ENCODE measurements around the gene AKAP12.

Gene AKAP12

GRCh38 chr6:151392427-151392826 lies 152.7 kb downstream of the AKAP12 start:
- H4K20me1 ChIP-seq (ENCODE audit: insufficient read depth, low read length) = peaks cover 60% of the 10 kb centered on the region
- no peak for DNase-seq
- peak overlapping the region; percentile 82 for H3K4me2 ChIP-seq (ENCODE audit: insufficient read depth, low read length)
- peaks cover 88% of the 10 kb centered on the region for H3K79me2 ChIP-seq (ENCODE audit: insufficient read depth, low read length)
- H2AFZ ChIP-seq (ENCODE audit: low read depth, low read length) = no peak overlapping the region
- H3K27ac ChIP-seq (ENCODE audit: low read length) = peak overlapping the region; percentile 74
- peaks cover 30% of the 10 kb centered on the region for H3K36me3 ChIP-seq (ENCODE audit: insufficient read depth, low read length)
- TF ChIP-seq EZH2 (IDR thresholded peaks at IDR 0.05; ENCODE audit: borderline replicate concordance, low read depth, low read length, severe bottlenecking) = no peak
- TF ChIP-seq, protein P1, sequence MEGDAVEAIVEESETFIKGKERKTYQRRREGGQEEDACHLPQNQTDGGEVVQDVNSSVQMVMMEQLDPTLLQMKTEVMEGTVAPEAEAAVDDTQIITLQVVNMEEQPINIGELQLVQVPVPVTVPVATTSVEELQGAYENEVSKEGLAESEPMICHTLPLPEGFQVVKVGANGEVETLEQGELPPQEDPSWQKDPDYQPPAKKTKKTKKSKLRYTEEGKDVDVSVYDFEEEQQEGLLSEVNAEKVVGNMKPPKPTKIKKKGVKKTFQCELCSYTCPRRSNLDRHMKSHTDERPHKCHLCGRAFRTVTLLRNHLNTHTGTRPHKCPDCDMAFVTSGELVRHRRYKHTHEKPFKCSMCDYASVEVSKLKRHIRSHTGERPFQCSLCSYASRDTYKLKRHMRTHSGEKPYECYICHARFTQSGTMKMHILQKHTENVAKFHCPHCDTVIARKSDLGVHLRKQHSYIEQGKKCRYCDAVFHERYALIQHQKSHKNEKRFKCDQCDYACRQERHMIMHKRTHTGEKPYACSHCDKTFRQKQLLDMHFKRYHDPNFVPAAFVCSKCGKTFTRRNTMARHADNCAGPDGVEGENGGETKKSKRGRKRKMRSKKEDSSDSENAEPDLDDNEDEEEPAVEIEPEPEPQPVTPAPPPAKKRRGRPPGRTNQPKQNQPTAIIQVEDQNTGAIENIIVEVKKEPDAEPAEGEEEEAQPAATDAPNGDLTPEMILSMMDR (IDR thresholded peaks at IDR 0.05; ENCODE audit: borderline replicate concordance, extremely low read depth, low read length, poor library complexity, severe bottlenecking) = no peak
- no peaks in the 10 kb centered on the region for H3K9me3 ChIP-seq (ENCODE audit: insufficient read depth, low read length, severe bottlenecking)
- peak overlapping the region; percentile 34 to 68 for H3K4me3 ChIP-seq (ENCODE audit: low read depth in 1 of 2, low read length in 2 of 2)
- H3K9ac ChIP-seq (ENCODE audit: low read depth, low read length) = peak overlapping the region; percentile 100
- peaks cover 56% of the 10 kb centered on the region for H3K4me1 ChIP-seq (ENCODE audit: insufficient read depth, low read length)
- no peak for ATAC-seq (ENCODE audit: insufficient read depth, low read depth)
- no peaks in the 10 kb centered on the region for H3K27me3 ChIP-seq (ENCODE audit: insufficient read depth, low read length, poor library complexity)

- ATAC-seq (ENCODE audit: insufficient read depth, low read depth) (no peak), DNase-seq (no peak)
- Histone ChIP-seq H3K79me2 (ENCODE audit: insufficient read depth, low read length) (peaks cover 88% of the 10 kb centered on the region), H4K20me1 (ENCODE audit: insufficient read depth, low read length) (peaks cover 66% of the 10 kb centered on the region), H3K9ac (ENCODE audit: low read depth, low read length) (peak overlapping the region; percentile 100), H3K27me3 (ENCODE audit: insufficient read depth, low read length, poor library complexity) (no peaks in the 10 kb centered on the region), H2AFZ (ENCODE audit: low read depth, low read length) (no peak overlapping the region), H3K4me3 (ENCODE audit: low read depth in 1 of 2, low read length in 2 of 2) (peak overlapping the region in 1 of 2 experiments; percentile 68; a peak in 2 of 4 replicates), H3K9me3 (ENCODE audit: insufficient read depth, low read length, severe bottlenecking) (no peaks in the 10 kb centered on the region), H3K4me2 (ENCODE audit: insufficient read depth, low read length) (peak overlapping the region; percentile 82), H3K36me3 (ENCODE audit: insufficient read depth, low read length) (peaks cover 30% of the 10 kb centered on the region), H3K4me1 (ENCODE audit: insufficient read depth, low read length) (peaks cover 50% of the 10 kb centered on the region), H3K27ac (ENCODE audit: low read length) (peak overlapping the region; percentile 74)
- no peak for TF ChIP-seq EZH2 (IDR thresholded peaks at IDR 0.05; ENCODE audit: borderline replicate concordance, low read depth, low read length, severe bottlenecking)
- TF ChIP-seq, protein P1 (IDR thresholded peaks at IDR 0.05; ENCODE audit: borderline replicate concordance, extremely low read depth, low read length, poor library complexity, severe bottlenecking) = no peak
These were observed 153.6 kb downstream of the AKAP12 start for GRCh38 chr6:151393410-151393809.

GRCh38 chr6:151399679-151400078 lies 159.9 kb downstream of the AKAP12 start:
- Histone ChIP-seq H2AFZ (ENCODE audit: low read depth, low read length) (no peak overlapping the region), H3K79me2 (ENCODE audit: insufficient read depth, low read length) (peaks cover 96% of the 10 kb centered on the region), H3K9me3 (ENCODE audit: insufficient read depth, low read length, severe bottlenecking) (no peaks in the 10 kb centered on the region), H4K20me1 (ENCODE audit: insufficient read depth, low read length) (peaks cover 80% of the 10 kb centered on the region), H3K27ac (ENCODE audit: low read length) (no peak overlapping the region), H3K4me2 (ENCODE audit: insufficient read depth, low read length) (no peak overlapping the region), H3K9ac (ENCODE audit: low read depth, low read length) (no peak overlapping the region), H3K4me1 (ENCODE audit: insufficient read depth, low read length) (peaks cover 13% of the 10 kb centered on the region; the same call in 1 of the 2 replicates), H3K36me3 (ENCODE audit: insufficient read depth, low read length) (peaks cover 62% of the 10 kb centered on the region), H3K27me3 (ENCODE audit: insufficient read depth, low read length, poor library complexity) (no peaks in the 10 kb centered on the region), H3K4me3 (ENCODE audit: low read depth in 1 of 2, low read length in 2 of 2) (no peak overlapping the region)
- DNase-seq (no peak), ATAC-seq (ENCODE audit: insufficient read depth, low read depth) (no peak)
- TF ChIP-seq, protein P1 (IDR thresholded peaks at IDR 0.05; ENCODE audit: borderline replicate concordance, extremely low read depth, low read length, poor library complexity, severe bottlenecking) = no peak
- TF ChIP-seq EZH2 (IDR thresholded peaks at IDR 0.05; ENCODE audit: borderline replicate concordance, low read depth, low read length, severe bottlenecking) = no peak
